Body of pancreas (tissue), 4 donors: ENCODE measurements around the gene CORO6.

Experiments
- CTCF ChIP-seq, 7 experiments: fragments of 450-650 bp in 4 of 7; fragments of 200-600 bp in 3 of 7; sonication (generic) in 3 of 7; IDR thresholded peaks; one replicate each; pipeline ENCODE4 v1.5.1; 2016 to 2019; ENCODE audit warnings: antibody characterized with exemption in 7 of 7
- POLR2A ChIP-seq, 3 donors: fragments of 450-650 bp; IDR thresholded peaks; one replicate each; pipeline ENCODE4 v1.6.1; 2016; ENCODE audit warnings: antibody characterized with exemption in 3 of 3, mild to moderate bottlenecking in 2 of 3

GRCh38 chr17:29578626-29579485 is 43.9 kb downstream of the CORO6 start:
- no peak for TF ChIP-seq CTCF (IDR thresholded peaks at IDR 0.05)
- TF ChIP-seq POLR2A (IDR thresholded peaks at IDR 0.05), result no peak
